ENCODE measurements around the gene HIVEP3.

HIVEP3 gene

DNA sequence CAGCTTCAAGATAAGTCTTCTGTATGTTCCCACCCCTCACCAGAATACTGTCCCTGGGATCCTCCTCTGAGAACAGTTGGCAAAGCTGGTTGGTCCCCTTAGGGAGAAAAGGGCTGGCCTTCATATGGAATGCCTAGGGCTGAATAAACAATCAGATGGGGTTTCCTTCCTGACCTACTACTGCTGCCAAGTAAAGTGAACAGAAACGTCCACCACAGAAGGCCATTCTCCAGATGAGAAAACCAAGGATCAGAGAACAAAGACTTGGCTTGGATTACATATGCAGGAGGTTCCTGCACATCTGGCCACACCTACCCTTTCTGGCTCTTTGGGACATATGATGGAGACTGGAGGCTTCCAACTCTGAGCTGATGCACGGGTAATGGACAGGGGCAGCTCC is 194.5 kb downstream of the HIVEP3 start:
- ChIA-PET CTCF (no interaction called here), POLR2A (no interaction called here)
- Histone ChIP-seq H3K36me3 (ENCODE audit: control insufficient read depth in 2 of 2, insufficient read depth in 1 of 2, low read length in 2 of 2) (no peaks in the 10 kb centered on the region), H3K4me3 (ENCODE audit: low read depth, low read length) (no peak overlapping the region), H3K9me3 (ENCODE audit: control insufficient read depth, insufficient read depth, low read depth, low read length) (no peaks in the 10 kb centered on the region), H3K27ac (ENCODE audit: extremely low read depth, low read depth, low read length) (no peak overlapping the region), H3K4me1 (ENCODE audit: control insufficient read depth, insufficient read depth, low read length) (no peaks in the 10 kb centered on the region)
- TF ChIP-seq, protein P1, sequence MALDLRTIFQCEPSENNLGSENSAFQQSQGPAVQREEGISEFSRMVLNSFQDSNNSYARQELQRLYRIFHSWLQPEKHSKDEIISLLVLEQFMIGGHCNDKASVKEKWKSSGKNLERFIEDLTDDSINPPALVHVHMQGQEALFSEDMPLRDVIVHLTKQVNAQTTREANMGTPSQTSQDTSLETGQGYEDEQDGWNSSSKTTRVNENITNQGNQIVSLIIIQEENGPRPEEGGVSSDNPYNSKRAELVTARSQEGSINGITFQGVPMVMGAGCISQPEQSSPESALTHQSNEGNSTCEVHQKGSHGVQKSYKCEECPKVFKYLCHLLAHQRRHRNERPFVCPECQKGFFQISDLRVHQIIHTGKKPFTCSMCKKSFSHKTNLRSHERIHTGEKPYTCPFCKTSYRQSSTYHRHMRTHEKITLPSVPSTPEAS (tag by site-specific recombination; IDR thresholded peaks at IDR 0.05): no peak
- TF ChIP-seq GLIS1 (tag by site-specific recombination; IDR thresholded peaks at IDR 0.05): no peak
- TF ChIP-seq, protein P2, sequence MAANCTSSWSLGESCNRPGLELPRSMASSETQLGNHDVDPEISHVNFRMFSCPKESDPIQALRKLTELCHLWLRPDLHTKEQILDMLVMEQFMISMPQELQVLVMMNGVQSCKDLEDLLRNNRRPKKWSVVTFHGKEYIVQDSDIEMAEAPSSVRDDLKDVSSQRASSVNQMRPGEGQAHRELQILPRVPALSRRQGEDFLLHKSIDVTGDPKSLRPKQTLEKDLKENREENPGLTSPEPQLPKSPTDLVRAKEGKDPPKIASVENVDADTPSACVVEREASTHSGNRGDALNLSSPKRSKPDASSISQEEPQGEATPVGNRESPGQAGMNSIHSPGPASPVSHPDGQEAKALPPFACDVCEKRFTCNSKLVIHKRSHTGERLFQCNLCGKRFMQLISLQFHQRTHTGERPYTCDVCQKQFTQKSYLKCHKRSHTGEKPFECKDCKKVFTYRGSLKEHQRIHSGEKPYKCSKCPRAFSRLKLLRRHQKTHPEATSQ (tag by site-specific recombination; IDR thresholded peaks at IDR 0.05): no peak
- no peak for TF ChIP-seq ZNF292 (tag by site-specific recombination; IDR thresholded peaks at IDR 0.05; ENCODE audit: borderline replicate concordance, low read depth)
- no peak for TF ChIP-seq ZNF529 (tag by site-specific recombination; IDR thresholded peaks at IDR 0.05; ENCODE audit: insufficient replicate concordance)
- no peak for TF ChIP-seq ZNF366 (tag by site-specific recombination; conservative IDR thresholded peaks at IDR 0.05)
- TF ChIP-seq ZNF16 (tag by site-specific recombination; IDR thresholded peaks at IDR 0.05; ENCODE audit: low read depth): no peak
- TF ChIP-seq TCF7L2 (IDR thresholded peaks at IDR 0.05; ENCODE audit: borderline replicate concordance, low read depth, low read length): no peak
- TF ChIP-seq ZNF571 (tag by site-specific recombination; IDR thresholded peaks at IDR 0.05): no peak
- TF ChIP-seq ZNF311 (tag by site-specific recombination; IDR thresholded peaks at IDR 0.05; ENCODE audit: borderline replicate concordance): no peak
- no peak for TF ChIP-seq ZBTB1 (tag by site-specific recombination; IDR thresholded peaks at IDR 0.05)
- TF ChIP-seq, protein P3, sequence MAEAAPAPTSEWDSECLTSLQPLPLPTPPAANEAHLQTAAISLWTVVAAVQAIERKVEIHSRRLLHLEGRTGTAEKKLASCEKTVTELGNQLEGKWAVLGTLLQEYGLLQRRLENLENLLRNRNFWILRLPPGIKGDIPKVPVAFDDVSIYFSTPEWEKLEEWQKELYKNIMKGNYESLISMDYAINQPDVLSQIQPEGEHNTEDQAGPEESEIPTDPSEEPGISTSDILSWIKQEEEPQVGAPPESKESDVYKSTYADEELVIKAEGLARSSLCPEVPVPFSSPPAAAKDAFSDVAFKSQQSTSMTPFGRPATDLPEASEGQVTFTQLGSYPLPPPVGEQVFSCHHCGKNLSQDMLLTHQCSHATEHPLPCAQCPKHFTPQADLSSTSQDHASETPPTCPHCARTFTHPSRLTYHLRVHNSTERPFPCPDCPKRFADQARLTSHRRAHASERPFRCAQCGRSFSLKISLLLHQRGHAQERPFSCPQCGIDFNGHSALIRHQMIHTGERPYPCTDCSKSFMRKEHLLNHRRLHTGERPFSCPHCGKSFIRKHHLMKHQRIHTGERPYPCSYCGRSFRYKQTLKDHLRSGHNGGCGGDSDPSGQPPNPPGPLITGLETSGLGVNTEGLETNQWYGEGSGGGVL (tag by site-specific recombination; IDR thresholded peaks at IDR 0.05): no peak
- TF ChIP-seq, protein P4, sequence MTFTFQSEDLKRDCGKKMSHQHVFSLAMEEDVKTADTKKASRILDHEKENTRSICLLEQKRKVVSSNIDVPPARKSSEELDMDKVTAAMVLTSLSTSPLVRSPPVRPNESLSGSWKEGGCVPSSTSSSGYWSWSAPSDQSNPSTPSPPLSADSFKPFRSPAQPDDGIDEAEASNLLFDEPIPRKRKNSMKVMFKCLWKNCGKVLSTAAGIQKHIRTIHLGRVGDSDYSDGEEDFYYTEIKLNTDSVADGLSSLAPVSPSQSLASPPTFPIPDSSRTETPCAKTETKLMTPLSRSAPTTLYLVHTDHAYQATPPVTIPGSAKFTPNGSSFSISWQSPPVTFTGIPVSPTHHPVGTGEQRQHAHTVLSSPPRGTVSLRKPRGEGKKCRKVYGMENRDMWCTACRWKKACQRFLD (tag by site-specific recombination; IDR thresholded peaks at IDR 0.05): no peak
- TF ChIP-seq ZNF37A (tag by site-specific recombination; IDR thresholded peaks at IDR 0.05): no peak
- no peak for TF ChIP-seq ZNF560 (tag by site-specific recombination; IDR thresholded peaks at IDR 0.05; ENCODE audit: borderline replicate concordance)
- TF ChIP-seq YY1 (tag by site-specific recombination; IDR thresholded peaks at IDR 0.05): no peak

DNA sequence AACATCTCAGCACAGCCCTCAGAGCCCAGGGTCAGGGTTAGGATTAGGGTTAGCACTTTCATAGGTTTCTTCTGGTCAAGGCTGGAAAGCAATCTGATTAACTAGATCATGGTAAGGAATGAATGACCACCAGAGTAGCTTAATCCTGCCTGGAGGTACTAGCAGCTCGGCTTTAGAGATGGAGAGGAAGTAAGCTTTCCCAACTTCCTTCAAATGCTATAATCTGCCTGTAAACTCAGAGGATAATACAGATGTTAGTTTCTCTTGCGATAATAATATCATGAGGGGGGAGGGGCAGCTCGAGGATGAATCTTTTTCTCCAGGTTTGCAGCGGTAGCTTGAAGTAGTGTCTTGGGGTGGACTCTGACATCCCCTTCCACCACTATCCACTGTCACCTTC is 194.9 kb downstream of the HIVEP3 start:
- Histone ChIP-seq H3K27ac (ENCODE audit: extremely low read depth, low read depth, low read length) (no peak overlapping the region), H3K9me3 (ENCODE audit: control insufficient read depth, insufficient read depth, low read depth, low read length) (no peaks in the 10 kb centered on the region), H3K4me1 (ENCODE audit: control insufficient read depth, insufficient read depth, low read length) (no peaks in the 10 kb centered on the region), H3K36me3 (ENCODE audit: control insufficient read depth in 2 of 2, insufficient read depth in 1 of 2, low read length in 2 of 2) (no peaks in the 10 kb centered on the region), H3K4me3 (ENCODE audit: low read depth, low read length) (no peak overlapping the region)
- POLR2A ChIA-PET: no interaction called here
- CTCF ChIA-PET: interaction anchor here (0.7 to 1.4 kb wide), 2 partner anchors 150 to 409 kb away, joined by 3 read pairs; no protein-coding TSS in a partner anchor
- no peak for TF ChIP-seq ZNF112 (tag by site-specific recombination; IDR thresholded peaks at IDR 0.05)
- TF ChIP-seq ZNF48 (tag by site-specific recombination; IDR thresholded peaks at IDR 0.05): no peak
- TF ChIP-seq ZNF555 (tag by site-specific recombination; conservative IDR thresholded peaks at IDR 0.05): no peak
- TF ChIP-seq, protein P5, sequence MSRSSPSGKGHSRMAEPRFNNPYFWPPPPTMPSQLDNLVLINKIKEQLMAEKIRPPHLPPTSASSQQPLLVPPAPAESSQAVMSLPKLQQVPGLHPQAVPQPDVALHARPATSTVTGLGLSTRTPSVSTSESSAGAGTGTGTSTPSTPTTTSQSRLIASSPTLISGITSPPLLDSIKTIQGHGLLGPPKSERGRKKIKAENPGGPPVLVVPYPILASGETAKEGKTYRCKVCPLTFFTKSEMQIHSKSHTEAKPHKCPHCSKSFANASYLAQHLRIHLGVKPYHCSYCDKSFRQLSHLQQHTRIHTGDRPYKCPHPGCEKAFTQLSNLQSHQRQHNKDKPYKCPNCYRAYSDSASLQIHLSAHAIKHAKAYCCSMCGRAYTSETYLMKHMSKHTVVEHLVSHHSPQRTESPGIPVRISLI (tag by site-specific recombination; IDR thresholded peaks at IDR 0.05): no peak
- TF ChIP-seq ZNF621 (tag by site-specific recombination; IDR thresholded peaks at IDR 0.05): no peak
- no peak for TF ChIP-seq ZNF610 (tag by site-specific recombination; IDR thresholded peaks at IDR 0.05; ENCODE audit: borderline replicate concordance)
- no peak for TF ChIP-seq SP3 (tag by site-specific recombination; IDR thresholded peaks at IDR 0.05)
- no peak for TF ChIP-seq ZNF133 (tag by site-specific recombination; IDR thresholded peaks at IDR 0.05)
- no peak for TF ChIP-seq ZNF626 (tag by site-specific recombination; IDR thresholded peaks at IDR 0.05)
- no peak for TF ChIP-seq ZNF394 (tag by site-specific recombination; IDR thresholded peaks at IDR 0.05; ENCODE audit: borderline replicate concordance)
- TF ChIP-seq ZBTB17 (tag by site-specific recombination; IDR thresholded peaks at IDR 0.05): no peak

Measured in HEK293 (cell line).